ENCODE measurements around the gene ENPEP. TPM values are rescaled to one million over a fixed set of nuclear protein-coding genes. Genes with fewer than 3 reads are reported as not detected.
"Not testable (repeated sequence)": the region's sequence is repeated elsewhere in the genome, so short reads cannot be mapped to it uniquely, and the experiment has no call there.

The ENPEP gene
- polyA plus RNA-seq, 3 donors from 2014 or later, result not detected

DNA sequence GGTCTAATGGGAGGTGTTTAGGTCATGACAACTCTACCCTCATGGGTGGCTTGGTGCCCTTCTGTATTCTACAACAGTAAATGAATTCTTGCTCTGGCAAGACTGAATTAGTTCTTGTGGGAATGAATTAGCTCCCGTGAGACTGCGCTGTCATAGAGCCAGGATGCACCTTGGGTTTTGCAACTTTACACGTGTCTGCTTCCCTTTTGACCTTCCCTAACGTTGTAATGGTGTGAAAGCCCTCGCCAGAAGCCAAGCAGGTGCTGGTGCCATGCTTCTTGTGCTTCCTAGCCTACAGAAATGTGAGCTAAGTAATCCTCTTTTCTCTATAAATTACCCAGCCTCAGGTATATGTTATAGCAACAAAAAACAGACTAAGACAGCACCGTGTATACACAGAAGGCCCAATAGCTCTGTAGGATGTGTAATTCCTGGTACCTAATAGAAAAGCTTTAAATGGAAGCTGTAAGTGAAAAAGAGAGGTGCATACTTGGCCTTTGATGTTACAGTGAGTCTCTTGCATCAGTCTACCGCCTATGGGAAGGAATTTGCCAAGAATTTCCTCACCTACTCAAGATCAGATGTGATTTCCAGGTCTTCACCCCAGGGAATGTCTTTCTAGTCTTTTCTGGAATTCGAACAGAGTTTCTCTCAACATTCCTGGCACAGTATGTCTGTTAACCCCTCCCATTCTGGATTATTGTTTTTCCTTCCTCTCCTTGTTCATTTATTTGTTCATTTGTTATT is 3.2 kb upstream of the ENPEP start:
- Mint-ChIP-seq H3K9me3 (peaks cover 0 to 10% (median 1%) of the 10 kb centered on the region in 6 donors), H3K36me3 (no peaks in the 10 kb centered on the region), H3K27me3 (ENCODE audit: low read depth in 3 of 3) (peaks cover 1 to 12% (median 4%) of the 10 kb centered on the region in 3 donors), H3K27ac (no peak overlapping the region), H3K4me3 (no peak overlapping the region), H3K4me1 (no peaks in the 10 kb centered on the region)
- DNase-seq, result no peak

DNA sequence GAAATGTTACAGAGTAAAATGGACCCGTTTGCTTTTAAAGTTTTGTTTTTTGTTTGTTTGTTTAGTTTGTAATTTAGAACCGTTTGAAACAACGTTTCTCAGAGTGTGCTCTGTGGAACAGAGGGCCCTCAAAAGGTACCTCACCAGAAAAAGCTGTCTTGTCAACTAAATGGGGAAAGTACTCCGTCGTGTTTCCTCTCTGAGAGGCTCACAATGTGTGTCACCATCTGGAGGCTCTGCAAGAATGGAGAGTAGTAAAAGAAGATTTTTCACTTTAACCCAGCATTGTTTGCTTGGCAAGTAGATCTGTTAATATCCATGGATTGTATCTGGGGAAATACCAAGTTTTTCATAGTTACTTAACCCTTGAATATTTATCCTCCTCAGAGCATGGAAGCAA is 1.5 kb upstream of the ENPEP start:
- H3K27me3 Mint-ChIP-seq (ENCODE audit: low read depth in 3 of 3), result peaks cover 1 to 12% (median 5%) of the 10 kb centered on the region in 3 donors
- peaks cover 0 to 3% (median under 1%) of the 10 kb centered on the region in 6 donors for H3K9me3 Mint-ChIP-seq
- H3K4me1 Mint-ChIP-seq, result no peaks in the 10 kb centered on the region
- no peak for DNase-seq
- no peak overlapping the region for H3K4me3 Mint-ChIP-seq
- no peak overlapping the region for H3K27ac Mint-ChIP-seq
- H3K36me3 Mint-ChIP-seq, result no peaks in the 10 kb centered on the region

DNA sequence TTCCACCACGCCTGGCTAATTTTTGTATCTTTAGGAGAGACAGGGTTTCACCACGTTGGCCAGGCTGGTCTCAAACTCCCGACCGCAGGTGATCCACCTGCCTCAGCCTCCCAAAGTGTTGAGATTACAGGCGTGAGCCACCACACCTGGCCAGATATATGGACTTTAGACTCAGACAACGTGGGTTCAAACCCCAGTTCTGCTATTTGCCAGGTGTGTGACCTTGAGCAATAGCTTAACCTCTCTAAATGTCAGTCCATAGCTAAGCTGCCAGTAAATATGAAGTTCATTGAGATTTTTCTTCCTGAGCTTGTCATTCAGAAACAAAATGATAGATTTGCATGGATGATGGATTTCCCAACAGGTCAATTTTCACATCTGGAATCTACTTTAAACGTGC is 875 bp upstream of the ENPEP start:
- not testable (repeated sequence) for DNase-seq; H3K27me3 Mint-ChIP-seq (ENCODE audit: low read depth in 3 of 3); H3K4me1 Mint-ChIP-seq; H3K9me3 Mint-ChIP-seq; H3K4me3 Mint-ChIP-seq; H3K27ac Mint-ChIP-seq; H3K36me3 Mint-ChIP-seq

DNA sequence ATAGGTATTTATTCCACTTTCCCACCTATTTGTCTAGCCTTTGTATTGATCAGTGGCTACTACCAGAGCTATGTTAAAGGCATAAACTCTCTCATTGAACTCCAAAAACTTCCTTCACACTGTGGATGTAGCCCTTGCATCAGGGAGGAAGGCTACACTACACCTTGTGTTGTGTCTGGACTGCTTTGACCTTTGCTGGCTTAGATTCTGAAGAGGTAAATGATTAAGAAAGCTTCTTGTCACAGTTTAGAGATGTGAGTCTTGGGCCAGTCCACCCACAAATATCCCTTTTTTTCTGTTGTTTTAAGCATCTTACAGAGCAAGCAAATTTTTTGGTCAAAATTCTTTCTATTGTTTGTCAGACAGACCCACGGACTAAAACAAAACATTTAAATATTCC is 1.9 kb downstream of the ENPEP start:
- no peaks in the 10 kb centered on the region for H3K4me1 Mint-ChIP-seq
- no peaks in the 10 kb centered on the region for H3K9me3 Mint-ChIP-seq
- no peak overlapping the region for H3K27ac Mint-ChIP-seq
- peaks cover 1 to 11% (median 7%) of the 10 kb centered on the region in 3 donors for H3K27me3 Mint-ChIP-seq (ENCODE audit: low read depth in 3 of 3)
- DNase-seq, result no peak
- no peaks in the 10 kb centered on the region for H3K36me3 Mint-ChIP-seq
- H3K4me3 Mint-ChIP-seq, result no peak overlapping the region

DNA sequence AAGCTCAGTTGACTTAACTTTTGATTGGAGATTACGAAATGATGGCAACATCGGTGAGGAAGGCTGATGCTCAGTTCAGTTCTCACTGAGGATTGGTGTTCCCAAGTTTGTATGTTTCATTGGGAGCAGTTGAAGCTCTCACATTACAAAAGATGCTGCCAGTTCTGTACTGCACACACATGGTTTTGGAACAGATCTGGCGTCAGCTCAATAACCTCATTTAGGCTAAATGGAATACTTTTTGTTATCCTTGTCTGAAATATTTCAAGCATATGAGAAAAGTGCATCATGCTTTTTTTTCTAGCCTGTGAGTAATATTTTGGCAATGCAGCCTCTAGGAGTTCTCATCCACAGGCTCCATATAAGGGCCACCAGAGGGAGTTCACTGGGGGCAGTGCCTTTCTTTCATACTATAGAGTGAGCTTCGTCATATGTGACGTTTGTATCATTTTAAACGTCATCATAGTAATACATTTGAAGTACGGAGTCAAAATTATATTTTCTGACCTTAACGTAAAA is 4.1 kb downstream of the ENPEP start:
- Mint-ChIP-seq H3K27ac (no peak overlapping the region), H3K9me3 (no peaks in the 10 kb centered on the region)

DNA sequence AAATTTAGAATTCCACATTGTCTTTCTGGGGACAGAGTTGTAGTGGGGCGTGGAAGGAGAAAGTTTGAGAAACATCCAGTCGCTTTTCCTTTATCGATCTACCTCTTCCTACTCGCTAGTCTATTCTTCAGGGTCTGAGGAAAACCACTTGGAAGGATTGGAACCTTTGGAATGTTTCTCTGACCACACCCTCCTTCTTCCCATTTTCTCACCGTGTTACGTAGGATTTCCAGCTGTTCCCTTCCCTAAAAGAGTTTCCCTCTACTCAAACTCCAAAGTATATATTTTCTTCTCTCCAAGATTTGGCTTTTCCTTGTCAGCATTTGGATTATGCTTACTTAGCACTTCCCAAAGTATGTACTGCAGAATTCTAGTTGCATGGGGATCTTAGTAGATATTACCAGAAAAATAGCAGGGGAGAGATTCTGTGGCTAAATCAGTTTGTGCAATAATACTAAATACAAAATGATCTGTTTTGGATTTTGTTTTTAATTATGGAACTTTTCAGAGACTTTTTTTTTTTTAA is 4.9 kb downstream of the ENPEP start:
- H3K9me3 Mint-ChIP-seq, result no peaks in the 10 kb centered on the region

More for the DNA sequence above, 4.1 kb downstream of the ENPEP start:
- no peaks in the 10 kb centered on the region for H3K4me1 Mint-ChIP-seq
- DNase-seq, result no peak
- H3K36me3 Mint-ChIP-seq, result no peaks in the 10 kb centered on the region
- peaks cover 3 to 11% (median 3%) of the 10 kb centered on the region in 3 donors for H3K27me3 Mint-ChIP-seq (ENCODE audit: low read depth in 3 of 3)
- H3K4me3 Mint-ChIP-seq, result no peak overlapping the region

DNA sequence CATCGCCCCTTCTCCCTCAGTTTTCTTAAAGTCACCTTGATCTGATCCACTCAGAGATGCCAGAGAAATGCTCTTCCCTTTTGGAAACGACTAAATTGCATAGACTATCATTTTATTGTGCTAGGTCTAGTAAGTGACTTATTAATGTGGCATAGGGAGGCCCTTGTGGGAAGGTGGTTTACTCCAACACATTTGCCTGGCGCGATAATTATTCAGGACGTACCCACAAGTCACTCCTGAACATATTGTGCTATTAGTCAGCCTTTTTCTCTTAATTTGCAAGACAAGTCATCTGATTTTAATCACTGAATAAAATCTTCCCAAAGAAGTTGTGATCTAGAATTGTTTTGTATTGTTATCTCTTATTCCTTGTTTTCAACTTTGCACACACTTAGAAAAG is 7.6 kb downstream of the ENPEP start:
- no peak overlapping the region for H3K4me3 Mint-ChIP-seq
- no peaks in the 10 kb centered on the region for H3K36me3 Mint-ChIP-seq
- H3K27ac Mint-ChIP-seq, result no peak overlapping the region
- no peak for DNase-seq
- H3K27me3 Mint-ChIP-seq (ENCODE audit: low read depth in 3 of 3), result peaks cover 3 to 14% (median 5%) of the 10 kb centered on the region in 3 donors
- H3K4me1 Mint-ChIP-seq, result no peaks in the 10 kb centered on the region
- no peaks in the 10 kb centered on the region for H3K9me3 Mint-ChIP-seq

More for the DNA sequence above, 4.9 kb downstream of the ENPEP start:
- DNase-seq, result no peak
- Mint-ChIP-seq H3K36me3 (no peaks in the 10 kb centered on the region), H3K4me1 (no peaks in the 10 kb centered on the region), H3K27me3 (ENCODE audit: low read depth in 3 of 3) (peaks cover 2 to 7% (median 3%) of the 10 kb centered on the region in 3 donors), H3K27ac (no peak overlapping the region), H3K4me3 (no peak overlapping the region)

DNA sequence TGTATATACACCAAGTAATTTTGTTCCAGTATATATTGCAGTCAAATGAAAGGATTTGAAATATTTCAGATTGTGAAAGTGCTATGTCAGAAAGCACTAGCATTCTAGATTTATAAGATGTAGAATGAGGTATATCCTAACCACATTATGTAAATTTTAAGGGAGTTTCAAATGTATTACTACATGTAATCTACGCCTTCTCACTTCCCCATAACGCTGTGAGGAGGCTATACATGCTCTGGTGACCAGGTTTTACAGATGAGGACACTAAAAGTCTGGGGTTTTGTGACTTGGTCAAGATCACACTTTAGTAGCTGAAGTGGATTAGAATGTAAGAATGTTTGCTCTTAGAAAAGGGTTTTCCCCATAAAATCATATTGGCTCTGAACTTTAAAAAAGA is 8.1 kb downstream of the ENPEP start:
- no peak for DNase-seq
- no peaks in the 10 kb centered on the region for H3K4me1 Mint-ChIP-seq
- no peak overlapping the region for H3K4me3 Mint-ChIP-seq
- peaks cover 3 to 15% (median 5%) of the 10 kb centered on the region in 3 donors for H3K27me3 Mint-ChIP-seq (ENCODE audit: low read depth in 3 of 3)
- no peaks in the 10 kb centered on the region for H3K9me3 Mint-ChIP-seq
- H3K36me3 Mint-ChIP-seq, result no peaks in the 10 kb centered on the region
- H3K27ac Mint-ChIP-seq, result no peak overlapping the region

DNA sequence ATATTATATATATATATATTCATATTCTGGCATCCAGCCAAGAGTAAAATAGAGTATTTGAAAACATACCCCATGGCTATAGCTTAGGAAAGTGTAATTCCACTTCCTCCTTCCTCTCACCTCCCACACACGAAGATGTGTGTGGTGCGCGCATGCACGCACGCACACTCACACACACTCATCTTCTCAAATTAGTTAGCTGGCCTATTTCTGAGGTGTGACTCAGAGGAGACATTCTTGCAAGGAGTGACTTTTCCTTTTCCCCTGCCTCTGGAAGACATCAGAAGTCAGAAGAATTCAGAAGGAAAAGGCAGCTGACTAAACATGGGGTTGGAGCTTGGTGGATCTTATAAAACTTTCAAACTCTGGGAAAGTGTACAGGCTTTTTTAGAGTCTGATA is 8.8 kb downstream of the ENPEP start:
- Mint-ChIP-seq H3K4me1 (no peaks in the 10 kb centered on the region), H3K27ac (no peak overlapping the region), H3K36me3 (no peaks in the 10 kb centered on the region), H3K9me3 (no peaks in the 10 kb centered on the region), H3K4me3 (no peak overlapping the region), H3K27me3 (ENCODE audit: low read depth in 3 of 3) (peaks cover 1 to 13% (median 5%) of the 10 kb centered on the region in 3 donors)
- DNase-seq, result no peak

DNA sequence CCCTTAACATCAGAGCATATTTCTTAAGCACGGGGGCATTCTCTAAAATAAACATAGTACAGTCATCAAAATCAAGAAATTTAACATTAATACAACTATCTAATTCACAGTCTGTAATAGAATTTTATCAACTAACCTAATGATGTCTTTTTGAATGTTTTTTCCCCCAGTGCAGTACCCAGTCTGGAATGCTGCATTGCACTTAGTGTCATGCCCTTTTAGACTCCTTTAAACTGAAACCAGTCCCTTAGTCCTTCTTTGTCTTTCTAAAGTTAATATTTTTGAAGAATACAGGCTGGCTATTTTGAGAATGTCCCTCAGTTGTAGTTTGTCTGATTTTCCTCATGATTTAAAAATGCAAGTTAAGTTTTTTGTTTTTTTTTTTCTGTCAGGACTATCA is 9.5 kb downstream of the ENPEP start:
- H3K36me3 Mint-ChIP-seq, result no peaks in the 10 kb centered on the region
- peaks cover 1 to 13% (median 5%) of the 10 kb centered on the region in 3 donors for H3K27me3 Mint-ChIP-seq (ENCODE audit: low read depth in 3 of 3)
- no peaks in the 10 kb centered on the region for H3K9me3 Mint-ChIP-seq
- no peak for DNase-seq
- no peak overlapping the region for H3K4me3 Mint-ChIP-seq
- H3K27ac Mint-ChIP-seq, result no peak overlapping the region
- H3K4me1 Mint-ChIP-seq, result no peaks in the 10 kb centered on the region

DNA sequence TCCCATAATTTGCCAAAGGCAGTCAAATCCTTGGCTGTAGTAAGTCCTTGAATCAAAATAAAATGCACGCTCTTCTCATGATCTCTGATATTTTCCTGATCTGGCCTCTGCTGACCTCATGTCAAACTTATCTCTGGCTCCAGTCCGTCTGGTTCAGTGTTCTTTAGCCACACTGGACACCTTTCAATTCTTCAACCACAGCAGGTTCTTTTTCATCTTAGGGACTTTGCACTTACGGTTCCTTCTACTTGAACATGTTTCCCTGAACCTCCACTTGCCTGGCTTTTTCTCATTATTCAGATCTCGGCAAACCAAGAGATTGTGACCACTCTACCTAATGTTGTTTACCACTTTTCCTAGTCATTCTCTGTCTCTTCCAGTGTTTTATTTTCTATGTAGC is 10.3 kb downstream of the ENPEP start:
- no peaks in the 10 kb centered on the region for H3K9me3 Mint-ChIP-seq
- no peak overlapping the region for H3K27ac Mint-ChIP-seq
- DNase-seq, result no peak
- peaks cover 1 to 13% (median 5%) of the 10 kb centered on the region in 3 donors for H3K27me3 Mint-ChIP-seq (ENCODE audit: low read depth in 3 of 3)
- H3K36me3 Mint-ChIP-seq, result no peaks in the 10 kb centered on the region
- no peak overlapping the region for H3K4me3 Mint-ChIP-seq
- no peaks in the 10 kb centered on the region for H3K4me1 Mint-ChIP-seq

DNA sequence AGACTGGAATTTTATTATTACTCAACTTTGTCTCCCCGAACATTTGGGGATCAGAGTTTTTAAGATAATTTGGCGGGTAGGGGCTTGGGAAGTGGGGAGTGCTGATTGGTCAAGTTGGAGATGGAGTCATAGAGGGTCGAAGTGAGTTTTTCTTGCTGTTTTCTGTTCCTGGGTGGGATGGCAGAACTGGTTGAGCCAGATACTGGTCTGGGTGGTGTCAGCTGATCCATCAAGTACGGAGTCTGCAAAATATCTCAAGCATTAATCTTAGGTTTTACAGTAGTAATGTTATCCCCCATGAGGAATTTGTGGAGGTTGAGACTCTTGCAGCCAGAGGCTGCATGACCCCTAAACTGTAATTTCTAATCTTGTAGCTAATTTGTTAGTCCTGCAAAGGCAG is 10.9 kb downstream of the ENPEP start:
- not testable (repeated sequence) for DNase-seq, H3K36me3 Mint-ChIP-seq, H3K27ac Mint-ChIP-seq, H3K4me3 Mint-ChIP-seq, H3K4me1 Mint-ChIP-seq, H3K9me3 Mint-ChIP-seq
- peaks cover 1 to 12% (median 5%) of the 10 kb centered on the region in 3 donors for H3K27me3 Mint-ChIP-seq (ENCODE audit: low read depth in 3 of 3)

DNA sequence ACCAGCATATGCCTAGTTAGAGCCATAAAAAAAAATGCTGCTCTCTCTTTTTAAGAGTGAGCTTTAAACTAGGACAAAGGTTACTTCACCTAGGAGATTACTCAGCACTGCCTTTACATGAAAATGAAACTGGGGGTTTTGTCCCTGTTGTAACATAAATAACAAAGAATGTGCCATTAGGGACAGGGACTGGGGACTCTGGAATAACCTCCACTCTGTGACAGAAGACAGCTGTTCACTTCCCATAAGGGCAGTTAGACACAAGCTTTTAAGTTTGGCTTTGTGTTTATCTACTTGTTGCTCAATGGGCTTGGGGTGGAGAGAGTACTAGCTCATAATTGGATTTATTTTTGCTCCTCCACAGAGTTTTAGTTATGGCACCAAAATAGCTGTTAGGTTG is 11.9 kb downstream of the ENPEP start:
- Mint-ChIP-seq H3K9me3 (no peaks in the 10 kb centered on the region), H3K4me1 (no peaks in the 10 kb centered on the region), H3K36me3 (no peaks in the 10 kb centered on the region), H3K27ac (no peak overlapping the region), H3K27me3 (ENCODE audit: low read depth in 3 of 3) (peaks cover 0 to 9% (median 8%) of the 10 kb centered on the region in 3 donors), H3K4me3 (no peak overlapping the region)
- no peak for DNase-seq

DNA sequence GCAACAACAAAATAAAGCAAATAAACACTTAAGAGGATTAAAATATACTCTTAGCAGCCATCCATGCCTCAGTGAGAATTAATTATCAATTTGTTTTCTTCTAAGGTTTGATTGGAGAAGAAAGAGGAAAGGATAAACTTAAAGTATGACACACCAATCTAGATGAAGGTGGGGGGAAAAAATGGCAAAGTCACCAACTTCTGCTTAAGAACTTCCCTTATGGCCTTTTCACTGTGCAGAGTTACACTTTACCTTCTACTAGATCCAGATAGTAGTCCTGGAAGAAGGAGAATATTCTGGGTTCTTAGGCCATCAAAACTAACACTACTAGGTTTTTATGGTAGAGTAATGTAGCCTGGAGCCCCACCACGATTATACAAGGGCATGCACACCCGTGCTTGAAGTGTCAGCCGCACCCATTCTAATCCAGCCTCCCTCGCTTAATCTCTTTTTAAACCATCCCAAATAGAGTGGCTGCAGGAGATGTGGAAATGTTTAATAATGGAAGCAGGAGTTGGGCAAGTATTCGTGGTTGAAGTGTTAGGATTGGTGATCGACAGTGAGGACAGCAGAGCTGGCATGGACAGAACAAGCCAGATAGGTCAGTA is 14.1 kb downstream of the ENPEP start:
- DNase-seq, result no peak
- no peaks in the 10 kb centered on the region for H3K4me1 Mint-ChIP-seq
- H3K36me3 Mint-ChIP-seq, result no peaks in the 10 kb centered on the region
- H3K27ac Mint-ChIP-seq, result no peak overlapping the region
- peaks cover 0 to 12% (median 9%) of the 10 kb centered on the region in 3 donors for H3K27me3 Mint-ChIP-seq (ENCODE audit: low read depth in 3 of 3)
- no peak overlapping the region for H3K4me3 Mint-ChIP-seq
- H3K9me3 Mint-ChIP-seq, result no peaks in the 10 kb centered on the region

Data from immature natural killer cell (primary cell).